Measurements from ENCODE around the gene TTC3.

- TF ChIP-seq POLR2A (IDR thresholded peaks at IDR 0.05): no peak
- TF ChIP-seq CTCF (IDR thresholded peaks at IDR 0.05): no peak
- TF ChIP-seq POLR2AphosphoS5 (IDR thresholded peaks at IDR 0.05): no peak
These were observed 158.2 kb downstream of the TTC3 start for GRCh38 chr21:37231249-37231645.
